HuH-7 (cell line): ENCODE results near the gene STX8.
"Not testable (repeated sequence)": the region's sequence is repeated elsewhere in the genome, so short reads cannot be mapped to it uniquely, and the experiment has no call there.

Experiments used
- DNase-seq: peaks from one replicate; pipeline ENCODE4 v3.0.0; 2011; ENCODE audit warnings: low spot score

STX8 gene

DNA sequence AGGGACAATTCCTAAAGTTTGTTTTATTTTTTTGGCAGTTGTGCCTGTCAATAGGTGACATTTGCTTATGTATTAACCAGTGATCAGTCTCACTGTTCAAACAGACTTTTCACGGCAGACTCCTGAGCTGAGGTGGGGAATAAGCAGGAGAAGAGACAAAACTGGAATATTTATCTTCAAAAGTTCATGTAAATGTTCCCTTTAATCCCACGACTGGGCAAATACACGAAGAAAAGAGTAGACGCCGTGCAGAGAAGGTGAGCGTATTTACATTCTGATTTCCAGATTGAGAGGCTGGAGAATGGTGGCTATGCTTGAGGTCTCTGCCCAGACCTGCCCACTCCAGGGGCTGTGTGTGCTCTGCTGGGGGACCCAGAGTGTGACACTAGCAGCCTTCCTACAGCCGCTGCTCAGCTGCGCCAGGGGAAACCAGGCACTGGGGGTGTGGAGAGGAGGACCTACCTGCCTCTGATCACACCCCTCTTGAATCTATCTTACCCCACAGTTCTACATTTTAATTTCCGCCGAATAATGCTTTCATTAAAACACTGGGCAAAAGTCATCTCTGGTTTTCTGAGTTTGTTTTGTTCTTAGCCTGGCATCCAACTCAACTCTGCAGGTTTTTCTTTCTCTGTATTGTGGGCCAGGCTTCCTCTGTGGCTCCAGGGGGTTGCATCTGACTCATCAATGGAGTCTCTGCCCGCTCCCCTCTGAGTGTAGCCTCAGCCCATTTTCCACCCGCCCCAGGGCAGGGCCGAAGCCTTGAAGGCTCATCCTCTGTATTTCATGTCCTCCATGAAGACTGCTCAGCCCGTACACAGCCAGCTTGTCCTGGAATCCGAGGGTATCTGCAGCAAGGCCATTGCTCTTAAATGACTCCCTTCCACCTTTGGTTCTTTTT, 317.3 kb downstream of the STX8 start:
- DNase-seq = no peak

DNA sequence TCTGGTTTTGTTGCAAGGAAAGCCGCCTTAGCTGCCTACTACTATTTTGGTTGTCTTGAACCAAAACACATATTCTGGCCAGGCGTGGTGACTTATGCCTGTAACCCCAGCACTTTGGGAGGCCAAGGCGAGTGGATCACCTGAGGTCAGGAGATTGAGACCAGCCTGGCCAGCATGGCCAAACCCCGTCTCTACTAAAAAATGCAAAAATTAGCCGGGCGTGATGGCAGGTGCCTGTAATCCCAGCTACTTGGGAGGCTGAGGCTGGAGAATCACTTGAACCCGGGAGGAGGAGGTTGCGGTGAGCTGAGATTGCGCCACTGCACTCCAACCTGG, 318.0 kb downstream of the STX8 start:
- DNase-seq = not testable (repeated sequence)

DNA sequence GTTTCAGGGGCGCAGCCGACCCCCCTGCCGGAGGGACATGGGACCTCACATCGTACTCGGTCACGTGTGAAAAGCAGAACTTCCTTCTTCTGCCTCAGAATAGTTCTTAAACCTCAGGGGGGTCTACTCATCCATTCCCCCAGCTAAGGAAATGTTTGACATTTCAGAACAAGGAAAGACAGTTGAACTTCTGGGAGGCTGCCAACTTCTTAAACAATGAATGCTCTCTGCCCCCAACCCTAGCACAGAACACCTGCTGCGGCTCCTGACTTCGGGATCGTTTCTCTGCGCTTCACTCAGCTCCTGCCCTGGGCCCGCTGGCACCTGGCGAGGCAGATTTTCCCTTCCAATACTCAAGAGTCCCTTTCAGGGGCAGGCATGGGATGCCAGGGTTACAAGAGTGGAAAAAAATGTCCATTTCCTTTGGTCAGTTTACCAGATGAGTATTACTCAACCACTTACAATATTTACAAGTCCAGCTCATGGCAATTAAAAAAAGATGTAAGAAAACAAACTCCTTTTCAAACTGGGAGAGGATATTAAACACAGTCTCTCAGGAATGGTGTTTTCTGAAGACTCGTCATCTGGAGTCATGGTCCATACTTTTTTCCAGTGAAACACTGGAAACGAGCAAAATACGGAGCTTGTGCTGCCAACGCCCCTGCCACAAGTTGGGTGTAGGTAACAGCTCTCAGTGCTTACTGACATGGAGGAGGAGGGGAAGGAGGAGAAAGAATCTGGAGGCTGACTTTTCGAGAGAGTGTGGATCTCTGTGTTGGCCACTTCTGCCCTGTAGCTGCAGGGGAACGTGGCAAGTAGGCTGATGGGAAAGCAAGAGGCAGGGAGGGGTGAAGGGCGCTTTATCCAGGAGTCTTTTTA, 318.6 kb downstream of the STX8 start:
- no peak for DNase-seq

DNA sequence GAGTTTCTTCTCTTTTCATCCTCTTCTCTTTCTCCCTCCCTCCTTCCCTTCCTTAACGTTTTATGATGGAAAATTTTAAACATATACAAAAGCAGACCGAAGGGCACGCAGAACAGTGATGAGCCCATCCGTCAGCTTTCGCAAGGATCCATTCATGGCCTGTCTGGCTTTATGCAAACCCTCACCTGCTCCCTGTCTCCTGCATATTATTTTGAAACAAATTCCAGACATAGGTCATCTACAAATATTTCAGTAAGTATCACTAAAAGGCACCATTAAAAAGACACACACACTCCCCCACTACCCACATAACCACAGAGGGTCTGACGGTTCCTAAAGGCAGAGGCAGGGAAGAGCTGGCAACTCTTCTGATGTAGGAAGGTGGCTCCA, 319.3 kb downstream of the STX8 start:
- no peak for DNase-seq

DNA sequence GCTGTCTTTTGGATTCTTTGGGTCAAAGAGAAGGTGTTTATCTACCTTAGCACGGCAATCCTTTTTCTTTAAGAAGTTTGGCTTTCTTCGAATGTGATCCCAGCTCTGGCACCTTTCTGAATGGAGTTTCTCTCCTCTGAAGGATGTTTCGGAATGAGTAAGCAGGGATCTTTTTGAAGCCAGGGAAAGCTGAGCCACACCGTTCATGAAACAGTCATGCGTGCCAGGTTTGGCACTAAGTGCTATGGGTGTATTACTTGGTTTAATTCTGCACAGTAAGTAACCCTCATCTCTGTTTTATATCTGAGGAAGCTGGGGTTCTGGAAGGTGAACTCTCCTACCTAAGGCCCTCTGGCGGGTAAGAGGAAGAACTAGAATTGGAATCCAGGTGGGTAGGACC, 319.8 kb downstream of the STX8 start:
- DNase-seq = no peak

DNA sequence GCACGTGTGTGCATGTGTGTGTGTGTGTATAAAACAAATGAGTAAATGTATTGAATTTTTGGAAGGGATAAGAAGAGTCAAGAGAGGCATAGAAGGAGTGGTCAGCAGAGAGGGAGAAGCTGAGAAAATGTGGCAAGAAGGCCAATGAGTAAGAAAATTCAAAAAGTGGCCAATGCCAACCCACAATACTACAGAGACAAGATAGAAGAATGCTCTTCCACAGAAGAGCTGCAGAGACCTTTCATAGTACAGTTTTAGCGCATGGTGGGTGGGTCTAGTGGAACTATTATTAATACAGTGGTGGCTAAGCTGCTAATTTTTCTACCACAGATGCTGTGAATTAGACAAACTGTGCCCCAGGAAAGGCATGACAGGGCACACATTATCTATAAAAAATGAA, 320.8 kb downstream of the STX8 start:
- DNase-seq = no peak

DNA sequence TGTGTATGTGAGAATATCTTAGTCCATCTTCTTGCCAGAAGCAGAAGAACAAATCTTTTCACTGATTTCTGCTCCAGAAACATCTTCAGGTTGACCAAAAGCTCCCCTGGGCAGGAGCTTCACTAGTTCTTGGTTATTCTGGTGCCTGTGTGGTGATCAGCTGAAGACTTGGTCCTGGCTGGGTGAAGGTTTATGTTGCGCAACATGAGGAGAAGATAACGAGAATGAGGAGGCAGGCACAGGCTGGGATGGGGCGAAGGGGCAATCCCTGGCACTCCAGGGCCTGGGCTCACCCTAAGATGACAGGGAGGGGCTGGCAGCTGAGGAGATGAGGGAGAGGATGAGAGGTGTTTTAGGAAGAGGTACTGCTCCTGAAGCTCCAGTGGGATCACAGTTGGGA, 322.3 kb downstream of the STX8 start:
- no peak for DNase-seq

DNA sequence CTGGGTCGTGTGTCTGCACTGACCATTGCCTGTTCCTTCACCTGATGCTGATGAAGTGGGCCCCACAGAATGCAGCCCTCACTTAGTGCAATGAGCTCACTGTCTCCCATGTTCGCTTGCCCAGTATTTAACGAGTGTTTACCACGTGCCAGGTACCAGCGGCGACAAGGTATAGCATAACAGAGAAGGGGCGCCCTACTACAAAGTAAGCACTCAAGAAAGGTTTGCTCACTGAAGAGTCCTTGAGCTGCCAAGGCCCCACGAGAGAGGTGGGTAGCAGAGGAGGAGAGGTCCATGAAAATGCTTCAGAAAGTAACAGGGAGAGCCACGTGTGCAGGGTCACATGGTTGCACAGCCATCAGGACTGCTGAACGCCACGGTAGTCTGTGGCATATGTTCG, 324.3 kb downstream of the STX8 start:
- no peak for DNase-seq

DNA sequence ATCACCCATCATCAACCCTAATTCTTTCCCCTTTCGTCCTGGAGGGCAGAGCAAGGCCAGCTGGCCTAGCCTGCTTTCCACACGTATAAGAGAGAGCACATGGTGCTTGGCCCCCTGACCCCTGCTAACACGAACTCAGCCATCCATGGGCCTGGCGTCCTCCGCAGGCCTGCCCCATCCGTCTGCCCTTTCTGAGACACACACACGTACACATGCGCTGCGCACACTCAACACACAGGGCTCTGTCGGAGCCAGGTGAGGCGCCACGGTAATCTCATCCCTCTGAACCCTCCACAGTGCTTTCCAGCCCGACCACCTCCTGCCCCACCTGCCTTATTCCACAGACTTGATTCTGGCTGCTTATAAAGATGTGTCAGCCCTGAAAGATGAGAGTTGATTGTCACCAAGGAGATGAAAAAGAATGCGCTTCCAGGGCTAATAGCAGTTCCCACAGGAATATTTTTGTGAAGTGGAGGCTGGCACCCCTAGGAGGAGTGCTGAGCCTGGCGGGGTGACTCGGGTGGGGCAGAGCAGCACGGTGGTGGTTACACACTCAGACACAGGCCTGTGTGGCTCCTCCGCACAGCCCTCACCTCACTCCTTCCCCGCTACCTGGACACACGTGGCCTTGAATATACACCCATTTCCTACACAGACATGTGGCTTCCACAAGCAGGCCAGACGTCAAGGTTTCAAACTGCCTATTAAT, 326.2 kb downstream of the STX8 start:
- DNase-seq = no peak

DNA sequence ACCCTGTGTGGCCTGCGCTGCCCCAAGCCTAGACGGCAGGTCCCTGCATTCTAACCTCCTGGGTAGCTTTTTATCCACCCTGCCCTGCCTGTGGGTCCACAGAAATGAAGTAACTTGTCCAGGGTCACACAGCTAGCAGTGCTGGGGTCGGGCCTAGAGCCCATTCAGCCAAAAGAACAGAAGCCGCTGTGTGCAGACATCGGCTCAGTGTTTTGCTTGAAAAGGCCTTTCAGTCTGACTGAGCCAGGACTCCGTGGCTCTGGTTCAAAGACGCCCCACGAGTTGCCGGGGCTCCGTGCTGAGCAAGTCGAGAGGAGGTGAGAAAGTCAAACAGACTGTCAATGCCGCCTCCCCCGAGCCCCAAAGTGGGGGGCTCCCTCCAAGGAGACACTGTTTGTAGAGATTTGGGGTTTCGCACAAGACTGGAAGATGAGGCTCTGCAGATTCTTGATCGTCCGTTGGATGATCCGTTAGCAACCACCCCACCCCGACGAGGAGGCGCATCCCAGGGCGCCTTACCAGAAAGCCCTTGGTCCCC, 328.1 kb downstream of the STX8 start:
- no peak for DNase-seq

DNA sequence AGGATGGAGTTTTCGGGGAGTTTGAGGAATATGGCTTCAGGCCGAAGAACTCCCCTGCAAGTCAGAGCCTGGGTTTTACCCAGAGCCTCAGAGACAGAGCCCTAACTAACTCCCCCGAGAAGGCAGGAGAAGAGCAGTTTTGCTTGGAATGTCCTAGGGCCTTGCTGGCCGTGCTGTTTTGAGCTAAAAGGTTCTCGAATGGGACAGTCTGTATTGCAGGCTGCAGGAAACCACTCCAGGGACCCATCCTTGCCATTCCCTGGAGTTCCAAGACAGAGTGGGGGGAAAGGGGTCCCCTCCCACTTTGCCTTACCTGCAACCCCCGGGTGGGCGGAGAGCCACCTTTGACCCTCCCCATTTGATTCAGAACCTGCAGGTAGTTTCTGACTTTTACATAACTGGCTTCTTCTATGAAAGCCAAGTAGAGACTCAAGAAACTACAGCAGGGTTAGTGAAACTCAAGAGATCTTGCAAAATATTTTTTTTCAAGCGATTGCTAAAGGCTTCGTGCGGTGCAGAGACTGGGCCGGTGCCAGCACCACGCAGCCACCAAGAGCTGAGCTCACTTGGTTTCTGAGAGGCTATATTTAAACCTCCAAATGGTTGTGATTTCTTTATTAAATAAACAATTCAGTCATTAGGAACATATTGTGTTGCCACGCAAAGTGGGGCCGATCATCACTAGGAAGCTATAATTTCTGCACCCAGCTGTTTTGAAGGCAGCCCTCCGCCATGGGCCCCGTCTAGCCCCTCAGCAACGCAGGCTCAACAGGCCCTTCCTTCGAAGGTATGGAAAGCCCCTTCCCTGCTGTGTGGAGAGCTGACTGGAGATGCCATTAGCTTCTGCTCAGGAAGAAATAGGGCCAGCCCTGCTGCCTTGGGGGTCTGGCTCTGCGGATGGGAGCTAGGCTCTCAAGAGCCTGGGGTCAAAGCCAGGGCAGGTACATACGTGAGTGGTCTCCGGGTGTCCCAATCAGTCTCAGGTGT, 331.3 kb downstream of the STX8 start:
- no peak for DNase-seq

DNA sequence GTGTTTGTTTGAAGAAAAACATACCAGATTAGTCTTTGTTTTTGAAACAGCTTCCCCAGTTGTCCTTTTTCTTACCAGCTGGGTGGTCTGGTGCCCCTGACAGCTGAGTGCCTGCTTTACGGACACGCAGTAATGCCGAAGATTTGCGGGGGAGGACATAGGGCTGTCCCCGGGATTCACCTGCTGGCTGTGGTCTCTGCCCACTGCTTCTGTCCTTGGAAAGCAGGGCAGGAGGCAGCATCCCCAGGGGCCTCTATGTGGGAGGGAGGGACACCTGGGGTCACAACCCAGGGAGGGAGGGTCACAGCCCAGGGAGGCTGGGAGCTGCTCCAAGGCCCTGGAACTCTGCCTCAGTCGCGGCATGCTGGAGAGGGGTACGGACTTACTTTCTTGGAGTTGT, 332.6 kb downstream of the STX8 start:
- DNase-seq = no peak

DNA sequence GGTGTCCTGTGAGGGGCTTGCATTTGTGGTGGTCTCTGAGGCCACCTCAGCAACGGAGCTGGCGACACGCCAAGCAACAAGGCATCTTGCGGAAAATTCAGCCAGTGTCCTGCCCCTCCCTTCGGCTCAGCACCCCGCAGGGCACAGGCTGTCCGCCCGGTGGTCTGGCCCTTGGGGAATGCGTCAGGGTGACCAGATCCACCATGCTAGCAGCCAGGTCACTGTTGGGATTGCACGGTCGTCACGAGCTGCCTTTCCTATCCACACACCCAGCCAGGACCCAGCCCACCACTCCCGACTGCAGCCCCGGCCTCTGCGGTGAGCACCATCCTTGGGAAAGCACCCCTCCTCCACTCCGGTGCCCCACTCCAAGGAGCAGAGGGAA, 333.1 kb downstream of the STX8 start:
- DNase-seq = no peak

DNA sequence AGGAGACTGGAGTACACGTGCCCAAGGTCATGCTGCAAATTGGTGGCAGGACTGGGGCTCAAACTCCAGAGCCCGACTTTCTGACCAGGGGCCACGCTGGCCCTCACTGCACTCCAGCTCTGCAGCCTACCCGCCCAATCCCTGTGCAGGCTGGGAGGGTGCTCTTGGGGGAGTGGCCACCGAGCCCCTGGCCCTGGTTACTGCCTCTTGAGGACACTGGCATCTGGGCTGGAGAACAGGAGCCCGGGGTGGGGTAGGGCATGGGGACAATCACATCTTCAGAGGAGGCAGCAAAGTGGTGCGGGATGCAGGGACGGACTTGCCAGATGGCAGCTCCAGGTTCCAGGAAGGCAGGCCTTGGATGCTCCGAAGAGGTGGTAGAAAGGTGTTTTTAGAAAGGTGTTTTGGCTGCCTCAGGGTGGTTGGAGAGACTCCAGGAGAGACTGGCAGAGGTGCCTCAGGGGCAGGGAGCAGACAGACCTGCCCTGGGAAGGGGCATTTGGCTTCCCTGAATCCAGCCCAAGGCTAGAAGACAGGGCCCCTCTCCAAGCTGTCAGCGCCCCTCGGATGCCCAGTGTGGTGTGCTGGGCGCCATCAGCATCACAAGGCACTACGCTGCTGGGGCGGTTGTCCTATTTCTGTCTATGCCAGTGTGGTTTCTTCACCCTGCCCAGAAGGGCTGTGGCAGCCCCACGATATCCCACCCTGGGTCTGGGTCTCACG, 333.7 kb downstream of the STX8 start:
- no peak for DNase-seq

DNA sequence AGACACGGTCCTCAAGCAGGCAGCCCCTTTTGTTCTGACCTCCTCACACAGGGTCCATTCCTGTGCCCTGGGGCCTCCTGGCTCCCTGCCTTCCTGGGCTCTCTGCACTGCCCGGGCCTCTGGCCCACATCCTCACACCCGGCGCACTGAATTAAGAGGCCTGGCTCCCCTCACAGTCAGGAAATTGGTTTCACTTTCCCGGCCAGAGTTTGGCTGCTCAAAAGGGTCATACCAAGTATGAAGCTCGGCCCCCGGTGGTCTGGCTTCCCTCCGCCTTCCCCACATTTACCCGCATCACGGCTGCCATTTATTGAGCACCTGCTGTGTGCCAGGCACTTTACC, 334.3 kb downstream of the STX8 start:
- DNase-seq = no peak

DNA sequence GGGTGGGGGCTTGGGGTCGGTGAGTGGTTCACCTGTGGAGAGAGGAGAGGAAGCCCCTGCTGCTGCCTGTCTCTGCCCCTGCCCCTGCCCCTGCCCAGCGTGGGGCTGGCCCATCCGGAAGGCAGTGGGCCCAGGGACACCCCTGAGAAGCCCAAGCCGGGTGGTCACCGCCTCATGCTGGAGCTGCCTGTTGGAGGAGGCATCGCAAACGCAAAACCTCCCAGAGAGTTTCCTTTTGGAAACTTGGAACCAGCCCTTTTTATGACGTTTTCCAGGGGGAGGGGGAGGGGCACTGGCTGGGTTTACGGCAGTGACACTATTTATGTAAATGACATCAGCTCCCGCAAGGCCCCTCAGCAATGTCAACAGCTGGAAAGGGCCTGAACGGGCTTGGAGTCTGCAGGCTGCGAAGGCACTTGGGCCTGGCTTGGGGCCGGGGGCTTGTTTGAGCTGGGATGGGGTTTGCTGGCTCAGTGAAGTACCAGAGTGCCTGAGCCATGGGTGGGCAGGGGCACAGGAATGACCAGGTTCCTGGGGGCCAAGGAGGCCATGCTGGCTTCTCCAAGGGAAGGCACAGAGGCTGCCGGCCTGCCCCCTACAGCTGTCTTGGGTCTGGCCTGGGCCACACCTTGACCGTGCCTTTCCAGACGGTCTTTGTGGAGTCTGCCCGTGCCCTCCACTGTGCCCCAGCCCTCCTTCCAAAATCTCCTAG, 334.8 kb downstream of the STX8 start:
- DNase-seq = peak; percentile 50

DNA sequence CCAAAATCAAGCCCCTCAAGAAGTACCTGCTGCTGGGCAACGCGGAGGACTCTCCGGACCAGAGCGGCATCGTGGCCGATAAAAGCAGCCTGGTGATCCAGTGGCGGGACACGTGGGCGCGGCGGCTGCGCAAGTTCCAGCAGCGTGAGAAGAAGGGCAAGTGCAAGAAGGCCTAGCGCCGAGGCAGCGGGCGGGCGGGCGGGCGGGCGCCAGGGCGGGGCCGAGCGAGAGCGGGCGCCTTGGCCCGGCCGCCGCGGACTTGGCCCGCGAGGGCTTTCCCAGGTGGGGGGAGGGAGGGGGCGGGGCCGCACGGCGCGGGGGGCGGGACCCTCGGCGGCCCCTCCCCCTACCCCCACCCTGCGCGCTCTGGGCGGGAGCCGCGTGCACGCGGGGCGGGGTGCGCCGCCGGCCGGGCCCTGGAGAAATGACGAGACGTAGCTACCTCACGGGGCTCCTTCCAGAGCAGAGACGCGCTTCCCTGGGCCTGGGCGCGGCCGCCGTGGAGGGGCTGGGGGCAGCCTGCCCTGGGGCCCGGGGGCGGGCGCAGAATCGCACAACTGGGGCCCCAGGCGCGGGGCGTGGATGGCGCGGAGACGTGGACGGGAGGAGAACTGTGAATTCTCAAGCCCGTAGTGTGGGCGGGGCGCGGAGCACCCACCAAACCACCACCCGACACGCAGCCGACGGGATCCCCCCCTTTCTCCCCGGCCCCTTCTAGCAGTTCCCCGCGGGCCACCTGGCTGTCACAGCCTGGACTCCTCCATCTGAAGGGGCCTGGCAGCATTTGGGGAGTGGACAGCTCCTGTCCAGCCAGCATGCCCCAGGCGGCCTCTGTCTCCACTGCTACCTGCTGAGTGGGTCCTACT, 335.6 kb downstream of the STX8 start:
- no peak for DNase-seq

DNA sequence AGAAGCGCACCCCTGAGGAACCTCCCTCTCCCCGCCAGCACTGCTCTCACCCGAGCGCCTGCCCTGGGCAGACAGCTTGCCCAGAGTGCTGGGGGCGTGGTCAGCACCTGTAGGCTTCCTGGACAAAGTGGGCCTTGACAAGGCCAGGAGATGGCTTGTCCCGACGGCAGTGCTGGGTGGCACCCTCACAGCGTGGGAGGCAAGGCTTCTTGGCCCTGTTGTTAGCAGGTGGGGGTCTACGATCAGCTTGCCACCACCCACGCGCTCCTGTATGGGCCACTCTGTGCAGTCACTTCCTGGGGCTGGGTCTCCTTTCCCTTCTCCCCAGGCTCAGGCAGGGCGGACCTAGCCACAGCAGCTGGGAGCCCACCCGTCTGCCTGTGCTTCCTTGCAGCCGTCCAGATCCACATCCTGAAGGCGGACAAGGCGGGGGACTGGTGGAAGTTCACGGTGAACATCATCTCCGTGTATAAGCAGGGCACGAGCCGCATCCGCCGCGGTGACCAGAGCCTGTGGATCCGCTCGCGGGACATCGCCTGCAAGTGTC, 336.3 kb downstream of the STX8 start:
- DNase-seq = no peak
